ENCODE data around the gene STPG2. TPM values are rescaled to one million over a fixed set of nuclear protein-coding genes. Genes with fewer than 3 reads are reported as not detected.

STPG2 gene
- total RNA-seq, 1 donor from 2014 or later = not detected

- no peak overlapping the region for H3K4me3 ChIP-seq (ENCODE audit: low read depth, low read length)
- TF ChIP-seq CTCF (conservative IDR thresholded peaks at IDR 0.05; ENCODE audit: low read depth, low read length) = peak; percentile 29
- DNase-seq (ENCODE audit: low read depth) = no peak
Observed at GRCh38 chr4:97548943-97549583, 594.2 kb downstream of the STPG2 start.

GRCh38 chr4:97548186-97548585, 595.1 kb downstream of the STPG2 start:
- no peak for DNase-seq (ENCODE audit: low read depth)
- no peak overlapping the region for H3K4me3 ChIP-seq (ENCODE audit: low read depth, low read length)
- TF ChIP-seq CTCF (conservative IDR thresholded peaks at IDR 0.05; ENCODE audit: low read depth, low read length) = no peak

GRCh38 chr4:97531351-97531750, 611.9 kb downstream of the STPG2 start:
- DNase-seq (ENCODE audit: low read depth) = no peak
- H3K4me3 ChIP-seq (ENCODE audit: low read depth, low read length) = no peak overlapping the region
- TF ChIP-seq CTCF (conservative IDR thresholded peaks at IDR 0.05; ENCODE audit: low read depth, low read length) = no peak

GRCh38 chr4:97530676-97531075, 612.6 kb downstream of the STPG2 start:
- no peak overlapping the region for H3K4me3 ChIP-seq (ENCODE audit: low read depth, low read length)
- no peak for DNase-seq (ENCODE audit: low read depth)
- TF ChIP-seq CTCF (conservative IDR thresholded peaks at IDR 0.05; ENCODE audit: low read depth, low read length) = no peak

- DNase-seq (ENCODE audit: low read depth) = no peak
- no peak overlapping the region for H3K4me3 ChIP-seq (ENCODE audit: low read depth, low read length)
- no peak for TF ChIP-seq CTCF (conservative IDR thresholded peaks at IDR 0.05; ENCODE audit: low read depth, low read length)
Observed at GRCh38 chr4:97525236-97525635, 618.0 kb downstream of the STPG2 start.

- DNase-seq (ENCODE audit: low read depth) = no peak
- no peak for TF ChIP-seq CTCF (conservative IDR thresholded peaks at IDR 0.05; ENCODE audit: low read depth, low read length)
- no peak overlapping the region for H3K4me3 ChIP-seq (ENCODE audit: low read depth, low read length)
Observed at GRCh38 chr4:97517939-97518338, 625.3 kb downstream of the STPG2 start.

- H3K4me3 ChIP-seq (ENCODE audit: low read depth, low read length) = no peak overlapping the region
- DNase-seq (ENCODE audit: low read depth) = no peak
- no peak for TF ChIP-seq CTCF (conservative IDR thresholded peaks at IDR 0.05; ENCODE audit: low read depth, low read length)
Observed at GRCh38 chr4:97513917-97514316, 629.4 kb downstream of the STPG2 start.

All from epithelial cell of proximal tubule (primary cell).